Adrenal gland (tissue), 12 donors: ENCODE results near the gene DUS1L. TPM values are rescaled to one million over a fixed set of nuclear protein-coding genes. Genes with fewer than 3 reads are reported as not detected.

Source experiments
- DNase-seq, 7 donors: peaks; one replicate each; pipeline ENCODE4 v3.0.0-alpha.2; 2019 to 2020
- H3K27ac ChIP-seq, 5 donors: fragments of 200-600 bp; sonication (generic) in 4 of 5; 1 replicate in 3 of 5; 2 replicates in 2 of 5; pipeline versions ENCODE4 v1.5.1 to v1.8.0; 2016 to 2020; ENCODE audit warnings: mild to moderate bottlenecking in 1 of 5
- H3K27me3 ChIP-seq: fragments of 200-600 bp; 2 replicates; pipeline ENCODE4 v1.8.0; 2021
- H3K36me3 ChIP-seq, 2 donors: fragments of 200-600 bp; replicated peaks in 1 of 2; 1 replicate in 1 of 2; 2 replicates in 1 of 2; pipeline versions ENCODE4 v1.5.1 to v1.8.0; 2018 to 2022
- H3K4me1 ChIP-seq, 2 donors: fragments of 200-600 bp; replicated peaks in 1 of 2; 1 replicate in 1 of 2; 2 replicates in 1 of 2; pipeline versions ENCODE4 v1.5.1 to v1.8.0; 2018 to 2021
- H3K4me3 ChIP-seq, 4 donors: fragments of 200-600 bp; sonication (generic) in 3 of 4; one replicate each; pipeline ENCODE4 v1.5.1; 2016 to 2018
- H3K9me3 ChIP-seq, 3 donors: fragments of 200-600 bp; sonication (generic) in 1 of 3; replicated peaks in 1 of 3; 1 replicate in 2 of 3; 2 replicates in 1 of 3; pipeline versions ENCODE4 v1.5.1 to v1.8.0; 2016 to 2021
- CTCF ChIP-seq, 6 experiments: fragments of 450-650 bp in 4 of 6; fragments of 200-600 bp in 2 of 6; sonication (generic) in 1 of 6; IDR thresholded peaks; 1 replicate in 5 of 6; 2 replicates in 1 of 6; pipeline versions ENCODE4 v1.5.1 to v1.8.0; 2016 to 2021; ENCODE audit warnings: antibody characterized with exemption in 6 of 6, mild to moderate bottlenecking in 2 of 6, moderate library complexity in 1 of 6
- POLR2A ChIP-seq, 2 donors: fragments of 450-650 bp; IDR thresholded peaks; one replicate each; pipeline ENCODE4 v1.6.1; 2017; ENCODE audit warnings: antibody characterized with exemption in 2 of 2, mild to moderate bottlenecking in 2 of 2, moderate library complexity in 1 of 2
- WGBS, 4 donors: extraction: QIAGEN DNeasy Blood & Tissue Kit in 2 of 4; methylation state at CpG; one replicate each; pipeline versions ENCODE4 v1.1.5 to v1.1.7; 2013 to 2017; 5-methylcytosine and 5-hydroxymethylcytosine counted together
- intact Hi-C, 2 donors: fragments of 100-400 bp; cut with DNase I; formaldehyde crosslinking; loops; one replicate each; pipeline versions ENCODE4 v1.14.1 to v1.15.0; 2022 to 2023
- polyA plus RNA-seq, 3 donors: library from polyadenylated mRNA; stranded (reverse); fragments of 200-250 nt in 2 of 3; fragments of 350-450 nt in 1 of 3; fragmentation: Illumina TruSeq in 1 of 3; extraction: RNeasy Lipid Tissue Mini Kit (QIAGEN cat#74804) in 1 of 3; gene quantifications; one replicate each; pipeline ENCODE4 v1.2.3, GENCODE V29; 2013 to 2014
- total RNA-seq, 9 donors: library from RNA; depleted of rRNA in 4 of 9; stranded (reverse); fragments of >200 nt in 4 of 9; fragments of 120-200 nt in 1 of 9; fragmentation: NEBNext Ultra II Directional in 1 of 9; extraction: Animal tissue kit (Norgen Biotek cat#: 25700) in 1 of 9; gene quantifications; one replicate each; pipeline versions ENCODE4 v1.1.0 to v1.2.4, GENCODE V29; 2013 to 2023
- donor health status: healthy with polysubstance abuse.
- donor health status: Bipolar disorder and iron deficiency.
- donor health status: DM: yes; HTN: yes; CAD: no.
- donor health status: DM: no; HTN: no; CAD: no.
- donor health status: DM: no; HTN: no; CAD: no.
- donor health status: DM: yes; HTN: yes; CAD: no.

Gene DUS1L
- total and polyA plus RNA-seq, 12 donors = 38.5 to 397 (median 75.7) TPM

GRCh38 chr17:82113941-82114340 lies 48.3 kb upstream of the DUS1L start:
- no peaks in the 10 kb centered on the region for H3K4me1 ChIP-seq
- no peak for DNase-seq
- intact Hi-C loops = loop anchor here in 1 of 2 donors (5.0 kb wide), 1 partner anchor 313 kb away; no protein-coding TSS in a partner anchor
- no peaks in the 10 kb centered on the region for H3K9me3 ChIP-seq
- H3K36me3 ChIP-seq = peaks cover 0 to 7% of the 10 kb centered on the region in 2 donors
- H3K27ac ChIP-seq = no peak overlapping the region
- 93 to 95% (median 95%) methylated on average over 13 of the region's 13 CpGs for WGBS, 4 donors
- no peak overlapping the region for H3K4me3 ChIP-seq
- no peaks in the 10 kb centered on the region for H3K27me3 ChIP-seq
- no peak for TF ChIP-seq POLR2A (IDR thresholded peaks at IDR 0.05)
- no peak for TF ChIP-seq CTCF (IDR thresholded peaks at IDR 0.05)

GRCh38 chr17:82113422-82113821 lies 47.8 kb upstream of the DUS1L start:
- TF ChIP-seq CTCF (IDR thresholded peaks at IDR 0.05) = no peak
- no peak for TF ChIP-seq POLR2A (IDR thresholded peaks at IDR 0.05)
- 81 to 95% (median 90%) methylated on average over 9 of the region's 9 CpGs for WGBS, 4 donors

GRCh38 chr17:82112914-82113311 lies 47.3 kb upstream of the DUS1L start:
- intact Hi-C loops = loop anchor here in 1 of 2 donors (5.0 kb wide), 1 partner anchor 314 kb away; no protein-coding TSS in a partner anchor
- TF ChIP-seq POLR2A (IDR thresholded peaks at IDR 0.05) = no peak
- no peak for TF ChIP-seq CTCF (IDR thresholded peaks at IDR 0.05)
- 83 to 89% (median 86%) methylated on average over 6 of the region's 6 CpGs for WGBS, 4 donors

More at GRCh38 chr17:82113422-82113821, 47.8 kb upstream of the DUS1L start:
- no peak overlapping the region for H3K27ac ChIP-seq
- no peak for DNase-seq
- H3K4me1 ChIP-seq = no peaks in the 10 kb centered on the region
- H3K4me3 ChIP-seq = no peak overlapping the region
- intact Hi-C loops = loop anchor here in 1 of 2 donors (5.0 kb wide), 1 partner anchor 314 kb away; no protein-coding TSS in a partner anchor
- no peaks in the 10 kb centered on the region for H3K27me3 ChIP-seq
- no peaks in the 10 kb centered on the region for H3K9me3 ChIP-seq
- H3K36me3 ChIP-seq = peaks cover 0 to 7% of the 10 kb centered on the region in 2 donors

GRCh38 chr17:82112181-82112913 lies 46.7 kb upstream of the DUS1L start:
- Histone ChIP-seq H3K36me3 (peaks cover 0 to 7% of the 10 kb centered on the region in 2 donors), H3K27me3 (no peaks in the 10 kb centered on the region), H3K4me1 (no peaks in the 10 kb centered on the region), H3K27ac (no peak overlapping the region), H3K9me3 (no peaks in the 10 kb centered on the region), H3K4me3 (no peak overlapping the region)
- WGBS, 4 donors = 85 to 93% (median 88%) methylated on average over 16 to 18 of the region's 18 CpGs
- no peak for DNase-seq
- intact Hi-C loops = loop anchor here in 1 of 2 donors (5.0 kb wide), 1 partner anchor 315 kb away; no protein-coding TSS in a partner anchor
- no peak for TF ChIP-seq CTCF (IDR thresholded peaks at IDR 0.05)
- TF ChIP-seq POLR2A (IDR thresholded peaks at IDR 0.05) = no peak

More at GRCh38 chr17:82112914-82113311, 47.3 kb upstream of the DUS1L start:
- Histone ChIP-seq H3K4me1 (no peaks in the 10 kb centered on the region), H3K27me3 (no peaks in the 10 kb centered on the region), H3K4me3 (no peak overlapping the region), H3K9me3 (no peaks in the 10 kb centered on the region), H3K36me3 (peaks cover 0 to 7% of the 10 kb centered on the region in 2 donors), H3K27ac (no peak overlapping the region)
- DNase-seq = no peak
